HEK293 (cell line): ENCODE measurements around the gene PRPH.

Experiments used
- ATF2 ChIP-seq: fragments of 450-650 bp; formaldehyde crosslinking; IDR thresholded peaks from 2 replicates; pipeline ENCODE4 v1.5.1; 2016; ENCODE audit warnings: missing biosample characterization, missing genetic modification characterization, low read depth
- GLIS2 ChIP-seq: fragments of 450-650 bp; formaldehyde crosslinking; IDR thresholded peaks from 2 replicates; pipeline ENCODE4 v1.5.1; 2016; ENCODE audit warnings: missing biosample characterization, missing genetic modification characterization
- INSM2 ChIP-seq: fragments of 450-650 bp; formaldehyde crosslinking; IDR thresholded peaks from 2 replicates; pipeline ENCODE4 v1.5.1; 2016; ENCODE audit warnings: missing biosample characterization, missing genetic modification characterization
- KLF17 ChIP-seq: fragments of 450-650 bp; formaldehyde crosslinking; IDR thresholded peaks from 2 replicates; pipeline ENCODE4 v1.5.1; 2016; ENCODE audit warnings: missing biosample characterization, missing genetic modification characterization
- MYNN ChIP-seq: fragments of 450-650 bp; formaldehyde crosslinking; IDR thresholded peaks from 2 replicates; pipeline ENCODE4 v1.5.1; 2016; ENCODE audit warnings: missing biosample characterization, missing genetic modification characterization, borderline replicate concordance
- RBAK ChIP-seq: fragments of 450-650 bp; formaldehyde crosslinking; IDR thresholded peaks from 2 replicates; pipeline ENCODE4 v1.5.1; 2016; ENCODE audit warnings: missing biosample characterization, missing genetic modification characterization
- REST ChIP-seq: fragments of 450-650 bp; formaldehyde crosslinking; IDR thresholded peaks from 2 replicates; pipeline ENCODE4 v1.5.1; 2016; ENCODE audit warnings: missing biosample characterization, missing genetic modification characterization
- SALL2 ChIP-seq: fragments of 450-650 bp; formaldehyde crosslinking; IDR thresholded peaks from 2 replicates; pipeline ENCODE4 v1.5.0; 2017; ENCODE audit warnings: missing biosample characterization, mild to moderate bottlenecking, missing genetic modification characterization, borderline replicate concordance
- SP3 ChIP-seq: fragments of 450-650 bp; formaldehyde crosslinking; IDR thresholded peaks from 2 replicates; pipeline ENCODE4 v1.5.1; 2016; ENCODE audit warnings: missing biosample characterization, missing genetic modification characterization
- WT1 ChIP-seq: fragments of 450-650 bp; formaldehyde crosslinking; IDR thresholded peaks from 2 replicates; pipeline ENCODE4 v1.5.1; 2016; ENCODE audit warnings: missing biosample characterization, missing genetic modification characterization
- ZFP69B ChIP-seq: fragments of 450-650 bp; formaldehyde crosslinking; IDR thresholded peaks from 2 replicates; pipeline ENCODE4 v1.5.1; 2016; ENCODE audit warnings: missing biosample characterization, missing genetic modification characterization
- ZIC2 ChIP-seq: fragments of 450-650 bp; formaldehyde crosslinking; IDR thresholded peaks from 2 replicates; pipeline ENCODE4 v1.5.1; 2016; ENCODE audit warnings: missing biosample characterization, missing genetic modification characterization
- ZNF18 ChIP-seq: fragments of 450-650 bp; formaldehyde crosslinking; IDR thresholded peaks from 2 replicates; pipeline ENCODE4 v1.5.1; 2016; ENCODE audit warnings: missing biosample characterization, missing genetic modification characterization
- ZNF2 ChIP-seq: fragments of 450-650 bp; formaldehyde crosslinking; IDR thresholded peaks from 2 replicates; pipeline ENCODE4 v1.5.1; 2016; ENCODE audit warnings: missing biosample characterization, missing genetic modification characterization
- ZNF223 ChIP-seq: fragments of 450-650 bp; formaldehyde crosslinking; IDR thresholded peaks from 2 replicates; pipeline ENCODE4 v1.5.1; 2016; ENCODE audit warnings: missing biosample characterization, missing genetic modification characterization
- ZNF354C ChIP-seq: fragments of 450-650 bp; formaldehyde crosslinking; IDR thresholded peaks from 2 replicates; pipeline ENCODE4 v1.5.1; 2016; ENCODE audit warnings: missing biosample characterization, missing genetic modification characterization, low read depth, borderline replicate concordance
- ZNF423 ChIP-seq: fragments of 450-650 bp; formaldehyde crosslinking; IDR thresholded peaks from 2 replicates; pipeline ENCODE4 v1.5.1; 2016; ENCODE audit warnings: missing biosample characterization, missing genetic modification characterization
- ZNF449 ChIP-seq: fragments of 450-650 bp; formaldehyde crosslinking; IDR thresholded peaks from 2 replicates; pipeline ENCODE4 v1.5.1; 2017; ENCODE audit warnings: missing biosample characterization, mild to moderate bottlenecking, missing genetic modification characterization, moderate library complexity
- ZNF501 ChIP-seq: fragments of 450-650 bp; formaldehyde crosslinking; IDR thresholded peaks from 2 replicates; pipeline ENCODE4 v1.5.1; 2016; ENCODE audit warnings: missing biosample characterization, missing genetic modification characterization
- ZNF596 ChIP-seq: fragments of 450-650 bp; IDR thresholded peaks from 2 replicates; pipeline ENCODE4 v1.5.0; 2018; ENCODE audit warnings: missing biosample characterization, mild to moderate bottlenecking, missing genetic modification characterization, moderate library complexity
- ZNF623 ChIP-seq: fragments of 450-650 bp; formaldehyde crosslinking; IDR thresholded peaks from 2 replicates; pipeline ENCODE4 v1.5.1; 2016; ENCODE audit warnings: missing biosample characterization, missing genetic modification characterization
- ZNF639 ChIP-seq: fragments of 450-650 bp; formaldehyde crosslinking; IDR thresholded peaks from 2 replicates; pipeline ENCODE4 v1.5.1; 2016; ENCODE audit warnings: missing biosample characterization, missing genetic modification characterization
- ZNF654 ChIP-seq: fragments of 450-650 bp; formaldehyde crosslinking; IDR thresholded peaks from 2 replicates; pipeline ENCODE4 v1.5.1; 2016; ENCODE audit warnings: low read depth, missing biosample characterization, missing genetic modification characterization
- ZNF658 ChIP-seq: fragments of 450-650 bp; formaldehyde crosslinking; IDR thresholded peaks from 2 replicates; pipeline ENCODE4; 2016; ENCODE audit warnings: missing biosample characterization, missing genetic modification characterization
- ZNF776 ChIP-seq: fragments of 450-650 bp; formaldehyde crosslinking; IDR thresholded peaks from 2 replicates; pipeline ENCODE4 v1.5.0; 2017; ENCODE audit warnings: missing biosample characterization, missing genetic modification characterization, borderline replicate concordance
- ZNF785 ChIP-seq: fragments of 450-650 bp; formaldehyde crosslinking; IDR thresholded peaks from 2 replicates; pipeline ENCODE4 v1.5.1; 2016; ENCODE audit warnings: missing biosample characterization, missing genetic modification characterization

The PRPH gene

GRCh38 chr12:49264873-49265792 is 29.8 kb upstream of the PRPH start, which contains the start of gene TUBA1C (continued):
- TF ChIP-seq ZNF18 (tag by site-specific recombination) (peak; percentile 30; the same call in 1 of the 2 replicates), WT1 (tag by site-specific recombination) (peak; percentile 51), GLIS2 (tag by site-specific recombination) (peak; percentile 38), ZNF658 (tag by site-specific recombination) (no peak), ZFP69B (tag by site-specific recombination) (no peak), ZIC2 (tag by site-specific recombination) (peak; percentile 81), ZNF776 (tag by site-specific recombination) (no peak; the same call in 1 of the 2 replicates), ZNF354C (tag by site-specific recombination) (no peak), RBAK (0 out of 2 replicates have a peak, but pooled peaks have one; percentile 21), ATF2 (no peak), ZNF623 (tag by site-specific recombination) (peak; percentile 17; the same call in 1 of the 2 replicates), ZNF501 (0 out of 2 replicates have a peak, but pooled peaks have one; percentile 29), ZNF2 (tag by site-specific recombination) (peak; percentile 48), ZNF449 (tag by site-specific recombination) (peak; percentile 9; the same call in 1 of the 2 replicates), ZNF596 (tag by site-specific recombination) (no peak), ZNF639 (tag by site-specific recombination) (no peak), ZNF654 (tag by site-specific recombination) (no peak), ZNF785 (tag by site-specific recombination) (no peak), MYNN (tag by site-specific recombination) (no peak), KLF17 (peak; percentile 12; the same call in 1 of the 2 replicates), SP3 (tag by site-specific recombination) (0 out of 2 replicates have a peak, but pooled peaks have one; percentile 49), INSM2 (tag by site-specific recombination) (peak; percentile 4; the same call in 1 of the 2 replicates), ZNF423 (tag by site-specific recombination) (peak; percentile 65; the same call in 1 of the 2 replicates), SALL2 (tag by site-specific recombination) (no peak), REST (tag by site-specific recombination) (peak; percentile 60), ZNF223 (tag by site-specific recombination) (peak; percentile 67; the same call in 1 of the 2 replicates)
